Measurements from ENCODE around the gene FCRLB. TPM values are rescaled to one million over a fixed set of nuclear protein-coding genes. Genes with fewer than 3 reads are reported as not detected.
A peak's percentile ranks its signal among the peaks of the same experiment; 100 is the strongest.

The FCRLB gene
- total RNA-seq, 1 donor from 2014 or later = 0.34 TPM

GRCh38 chr1:161726473-161727255, 5.3 kb downstream of the FCRLB start:
- Mint-ChIP-seq H3K9me3 (ENCODE audit: unreplicated experiment) (peaks cover 5% of the 10 kb centered on the region), H3K4me1 (ENCODE audit: low read depth, unreplicated experiment) (peaks cover 5% of the 10 kb centered on the region), H3K27me3 (ENCODE audit: unreplicated experiment) (peaks cover 12% of the 10 kb centered on the region), H3K27ac (ENCODE audit: unreplicated experiment) (peak overlapping the region; percentile 96), H3K36me3 (ENCODE audit: unreplicated experiment) (no peaks in the 10 kb centered on the region), H3K4me3 (ENCODE audit: unreplicated experiment) (peak overlapping the region; percentile 95)
- no peak for TF ChIP-seq CTCF (IDR thresholded peaks at IDR 0.05; ENCODE audit: partially characterized antibody, unreplicated experiment)
- peak; percentile 93 for DNase-seq

- no peak for TF ChIP-seq CTCF (IDR thresholded peaks at IDR 0.05; ENCODE audit: partially characterized antibody, unreplicated experiment)
- Mint-ChIP-seq H3K4me3 (ENCODE audit: unreplicated experiment) (peak overlapping the region; percentile 92), H3K9me3 (ENCODE audit: unreplicated experiment) (peaks cover 5% of the 10 kb centered on the region), H3K4me1 (ENCODE audit: low read depth, unreplicated experiment) (peaks cover 5% of the 10 kb centered on the region), H3K27ac (ENCODE audit: unreplicated experiment) (peak overlapping the region; percentile 96), H3K36me3 (ENCODE audit: unreplicated experiment) (no peaks in the 10 kb centered on the region), H3K27me3 (ENCODE audit: unreplicated experiment) (peaks cover 12% of the 10 kb centered on the region)
- no peak for DNase-seq
These were observed 6.0 kb downstream of the FCRLB start for GRCh38 chr1:161727256-161727924.

GRCh38 chr1:161728376-161729226, 7.3 kb downstream of the FCRLB start:
- H3K36me3 Mint-ChIP-seq (ENCODE audit: unreplicated experiment) = no peaks in the 10 kb centered on the region
- peaks cover 5% of the 10 kb centered on the region for H3K4me1 Mint-ChIP-seq (ENCODE audit: low read depth, unreplicated experiment)
- TF ChIP-seq CTCF (IDR thresholded peaks at IDR 0.05; ENCODE audit: partially characterized antibody, unreplicated experiment) = no peak
- H3K27me3 Mint-ChIP-seq (ENCODE audit: unreplicated experiment) = peaks cover 9% of the 10 kb centered on the region
- DNase-seq = no peak
- peak overlapping the region; percentile 92 for H3K4me3 Mint-ChIP-seq (ENCODE audit: unreplicated experiment)
- H3K9me3 Mint-ChIP-seq (ENCODE audit: unreplicated experiment) = peaks cover 5% of the 10 kb centered on the region
- H3K27ac Mint-ChIP-seq (ENCODE audit: unreplicated experiment) = no peak overlapping the region

GRCh38 chr1:161730050-161730564, 8.8 kb downstream of the FCRLB start:
- no peak for DNase-seq
- H3K27ac Mint-ChIP-seq (ENCODE audit: unreplicated experiment) = no peak overlapping the region
- no peaks in the 10 kb centered on the region for H3K36me3 Mint-ChIP-seq (ENCODE audit: unreplicated experiment)
- no peak for TF ChIP-seq CTCF (IDR thresholded peaks at IDR 0.05; ENCODE audit: partially characterized antibody, unreplicated experiment)
- H3K27me3 Mint-ChIP-seq (ENCODE audit: unreplicated experiment) = peaks cover 9% of the 10 kb centered on the region
- no peak overlapping the region for H3K4me3 Mint-ChIP-seq (ENCODE audit: unreplicated experiment)
- peaks cover 5% of the 10 kb centered on the region for H3K9me3 Mint-ChIP-seq (ENCODE audit: unreplicated experiment)
- H3K4me1 Mint-ChIP-seq (ENCODE audit: low read depth, unreplicated experiment) = peaks cover 5% of the 10 kb centered on the region
